MCF 10A (cell line): ENCODE results near the gene ARF1. TPM values are rescaled to one million over a fixed set of nuclear protein-coding genes. Genes with fewer than 3 reads are reported as not detected.
A peak's percentile ranks its signal among the peaks of the same experiment; 100 is the strongest.
"Not testable (repeated sequence)": the region's sequence is repeated elsewhere in the genome, so short reads cannot be mapped to it uniquely, and the experiment has no call there.

Experiments used
- BruUV-seq: library from RNA; stranded (reverse); fragments of 400-500 nt; replicated peaks from 2 replicates; lab custom pipeline; 2021; lab: Mats Ljungman, UMichigan
- CTCF ChIA-PET: fragments of 300-600 bp; sonication (Branson Sonifier 250); formaldehyde crosslinking; extraction: SDS; loops from one replicate; lab custom pipeline; 2021; ENCODE audit warnings: antibody characterized with exemption, inconsistent platforms; lab: Yijun Ruan, JAX
- POLR2A ChIA-PET: fragments of 300-600, 350-650 bp; sonication (Branson Sonifier 250); formaldehyde crosslinking; extraction: SDS; loops from one replicate; lab custom pipeline; 2020; ENCODE audit warnings: antibody characterized with exemption, inconsistent platforms; lab: Yijun Ruan, JAX
- DNase-seq: peaks from one replicate; pipeline ENCODE4 v3.0.0-alpha.2; 2018; ENCODE audit not compliant: unreplicated experiment
- H3K27ac Mint-ChIP-seq: one replicate; pipeline ENCODE4 v1.8.0; 2022; ENCODE audit warnings: mild to moderate bottlenecking, low read depth, mixed read lengths; ENCODE audit not compliant: unreplicated experiment
- H3K27me3 Mint-ChIP-seq: one replicate; pipeline ENCODE4 v1.8.0; 2022; ENCODE audit warnings: mixed read lengths; ENCODE audit not compliant: insufficient read depth, unreplicated experiment
- H3K36me3 Mint-ChIP-seq: one replicate; pipeline ENCODE4 v1.8.0; 2022; ENCODE audit warnings: mild to moderate bottlenecking, moderate library complexity, mixed read lengths; ENCODE audit not compliant: insufficient read depth, unreplicated experiment
- H3K4me1 Mint-ChIP-seq: one replicate; pipeline ENCODE4 v1.8.0; 2022; ENCODE audit warnings: mixed read lengths; ENCODE audit not compliant: insufficient read depth, unreplicated experiment
- H3K4me3 Mint-ChIP-seq: one replicate; pipeline ENCODE4 v1.8.0; 2022; ENCODE audit warnings: mild to moderate bottlenecking, moderate library complexity, mixed read lengths; ENCODE audit not compliant: unreplicated experiment
- H3K9me3 Mint-ChIP-seq: one replicate; pipeline ENCODE4 v1.8.0; 2022; ENCODE audit warnings: mixed read lengths; ENCODE audit not compliant: unreplicated experiment
- intact Hi-C: fragments of 100-400 bp; cut with micrococcal nuclease; formaldehyde crosslinking; loops from 2 replicates; pipeline ENCODE4 v1.14.1; 2022
- total RNA-seq: library from RNA; stranded (reverse); gene quantifications from 2 replicates; pipeline ENCODE4 v1.2.3, GENCODE V29; 2022
- TF ChIP-seq, protein P1 (sequence below): fragments of 200-600 bp; IDR thresholded peaks from one replicate; pipeline ENCODE4 v1.8.0; 2022; ENCODE audit warnings: antibody characterized with exemption, mild to moderate bottlenecking; ENCODE audit not compliant: unreplicated experiment

ARF1 gene
- total RNA-seq, 1 experiment from 2014 or later: 870 TPM

DNA sequence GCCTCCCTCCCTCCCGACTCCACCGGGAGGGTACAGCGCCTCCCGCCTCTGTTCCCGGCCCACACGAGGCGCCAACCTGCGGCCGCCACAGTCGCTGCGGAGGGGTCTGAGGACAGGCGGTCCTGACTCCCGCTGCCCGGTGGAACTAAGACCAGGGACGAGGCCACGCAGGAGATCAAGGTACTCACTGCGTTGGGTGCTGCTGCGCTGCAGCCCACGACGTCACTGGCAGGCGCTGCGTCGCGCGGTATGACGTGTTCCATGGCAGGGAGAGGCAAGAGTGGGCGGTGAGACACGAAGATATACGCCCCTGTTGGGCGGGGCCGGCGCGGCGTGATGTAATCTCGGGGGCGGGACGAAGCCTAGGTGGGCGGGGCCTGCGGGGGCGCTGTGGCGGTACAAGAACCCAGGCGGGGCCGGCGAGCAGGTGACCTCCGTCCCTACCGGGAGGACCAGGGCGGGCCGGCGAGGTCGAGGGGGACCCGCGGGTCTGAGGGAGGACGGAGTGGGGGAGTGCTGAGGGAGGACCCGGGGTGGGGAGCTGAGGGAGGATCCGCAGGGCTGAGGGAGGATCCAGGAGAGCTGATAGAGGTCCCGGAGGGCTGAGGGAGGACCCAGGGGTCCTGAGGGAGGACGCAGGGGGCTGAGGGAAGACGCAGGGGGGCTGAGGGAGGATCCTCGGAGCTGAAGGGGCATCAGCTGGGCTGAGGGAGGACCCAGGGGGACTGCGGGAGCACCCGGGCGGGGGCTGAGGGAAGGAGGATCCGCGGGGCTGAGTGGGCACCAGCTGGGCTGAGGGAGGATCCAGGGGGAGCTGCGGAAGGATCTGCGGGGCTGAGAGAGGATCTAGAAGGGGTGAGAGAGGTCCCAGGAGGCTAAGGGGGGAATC is 26.8 kb downstream of the ARF1 start, which contains the start of gene MRPL55:
Gene MRPL55, minus strand, starts transcription at position 227 of the 889 bp plus-strand sequence. CDS start 1,039 bp downstream, outside the sequence.
- peak; percentile 99 for DNase-seq
- H3K36me3 Mint-ChIP-seq: peaks cover 21% of the 10 kb centered on the region
- intact Hi-C loops: loop anchor here (1.0 to 10.0 kb wide), 3 partner anchors 31 to 625 kb away; partner anchors contain the start of gene GUK1
- TF ChIP-seq, protein P1, sequence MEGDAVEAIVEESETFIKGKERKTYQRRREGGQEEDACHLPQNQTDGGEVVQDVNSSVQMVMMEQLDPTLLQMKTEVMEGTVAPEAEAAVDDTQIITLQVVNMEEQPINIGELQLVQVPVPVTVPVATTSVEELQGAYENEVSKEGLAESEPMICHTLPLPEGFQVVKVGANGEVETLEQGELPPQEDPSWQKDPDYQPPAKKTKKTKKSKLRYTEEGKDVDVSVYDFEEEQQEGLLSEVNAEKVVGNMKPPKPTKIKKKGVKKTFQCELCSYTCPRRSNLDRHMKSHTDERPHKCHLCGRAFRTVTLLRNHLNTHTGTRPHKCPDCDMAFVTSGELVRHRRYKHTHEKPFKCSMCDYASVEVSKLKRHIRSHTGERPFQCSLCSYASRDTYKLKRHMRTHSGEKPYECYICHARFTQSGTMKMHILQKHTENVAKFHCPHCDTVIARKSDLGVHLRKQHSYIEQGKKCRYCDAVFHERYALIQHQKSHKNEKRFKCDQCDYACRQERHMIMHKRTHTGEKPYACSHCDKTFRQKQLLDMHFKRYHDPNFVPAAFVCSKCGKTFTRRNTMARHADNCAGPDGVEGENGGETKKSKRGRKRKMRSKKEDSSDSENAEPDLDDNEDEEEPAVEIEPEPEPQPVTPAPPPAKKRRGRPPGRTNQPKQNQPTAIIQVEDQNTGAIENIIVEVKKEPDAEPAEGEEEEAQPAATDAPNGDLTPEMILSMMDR: no peak
- no peaks in the 10 kb centered on the region for H3K9me3 Mint-ChIP-seq
- POLR2A ChIA-PET: interaction anchor here (0.5 to 10.8 kb wide), 29 partner anchors 11 to 1507 kb away, joined by 3 to 128 read pairs (median 5); partner anchors contain the start of genes ARF1, GUK1, IBA57 and JMJD4
- H3K4me3 Mint-ChIP-seq: peak within 1 kb of the TSS; percentile 95
- no peaks in the 10 kb centered on the region for H3K27me3 Mint-ChIP-seq
- H3K27ac Mint-ChIP-seq: peak within 1 kb of the TSS; percentile 92
- peaks cover 12% of the 10 kb centered on the region for H3K4me1 Mint-ChIP-seq
- CTCF ChIA-PET: interaction anchor here (0.5 to 3.9 kb wide), 18 partner anchors 10 to 1442 kb away, joined by 3 to 26 read pairs (median 5); partner anchors contain the start of gene IBA57
- no TSS peak for BruUV-seq

DNA sequence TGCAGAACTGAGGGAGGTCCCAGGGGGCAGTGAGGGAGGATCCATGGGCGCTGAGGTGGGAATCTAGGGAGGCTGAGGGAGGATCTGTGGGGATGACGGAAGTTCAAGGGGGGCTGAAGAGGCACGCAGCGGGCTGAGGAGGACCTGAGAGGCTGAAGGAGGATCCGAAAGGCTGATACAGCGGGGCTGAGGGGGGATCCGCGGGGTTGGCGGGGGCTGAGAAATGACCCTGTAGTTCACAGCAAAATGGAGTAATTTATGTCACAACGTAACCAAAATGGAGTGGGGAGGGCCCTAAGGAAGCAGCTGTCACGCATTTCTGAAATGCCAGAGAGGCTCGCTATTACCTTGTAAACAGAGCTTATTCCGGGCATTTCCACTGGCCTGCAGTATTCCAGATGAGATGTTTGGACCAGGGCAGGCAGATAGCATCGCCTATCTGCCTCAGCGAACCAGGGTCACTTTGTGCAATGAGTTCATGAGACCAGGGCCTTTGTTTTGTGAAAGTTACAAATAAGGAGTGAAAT is 27.5 kb downstream of the ARF1 start:
- peak overlapping the region; percentile 95 for H3K4me3 Mint-ChIP-seq
- TF ChIP-seq, protein P1: no peak
- peaks cover 8% of the 10 kb centered on the region for H3K4me1 Mint-ChIP-seq
- no peak for DNase-seq
- no peaks in the 10 kb centered on the region for H3K9me3 Mint-ChIP-seq
- no TSS peak for BruUV-seq
- CTCF ChIA-PET: interaction anchor here (0.5 to 3.9 kb wide), 16 partner anchors 9 to 1441 kb away, joined by 3 to 26 read pairs (median 6); partner anchors contain the start of gene IBA57
- peak overlapping the region; percentile 92 for H3K27ac Mint-ChIP-seq
- peaks cover 19% of the 10 kb centered on the region for H3K36me3 Mint-ChIP-seq
- intact Hi-C loops: loop anchor here (1.0 to 10.0 kb wide), 3 partner anchors 30 to 625 kb away; partner anchors contain the start of gene GUK1
- no peaks in the 10 kb centered on the region for H3K27me3 Mint-ChIP-seq
- POLR2A ChIA-PET: interaction anchor here (0.5 to 10.8 kb wide), 20 partner anchors 11 to 1508 kb away, joined by 3 to 128 read pairs (median 6); partner anchors contain the start of genes ARF1, GUK1 and IBA57

DNA sequence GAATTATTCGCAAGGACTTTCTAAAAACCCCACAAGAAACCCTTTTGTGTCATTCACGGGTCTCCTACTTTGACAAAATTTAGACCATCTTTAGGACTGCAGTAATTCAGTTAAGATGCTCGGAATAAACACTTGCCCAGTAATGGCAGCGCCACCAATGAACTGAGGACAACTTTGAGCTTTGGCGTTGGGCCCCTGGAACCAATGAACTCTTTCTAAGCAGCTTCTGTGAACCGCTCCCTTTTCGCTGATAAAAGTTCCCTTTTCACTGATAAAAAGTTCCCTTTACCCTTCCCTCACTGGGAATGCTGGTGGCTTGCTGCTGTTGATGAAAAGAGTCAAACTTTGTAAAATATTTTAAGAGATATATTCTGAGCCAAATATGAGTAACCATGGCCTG is 28.0 kb downstream of the ARF1 start:
- intact Hi-C loops: no loop called here
- H3K36me3 Mint-ChIP-seq: peaks cover 15% of the 10 kb centered on the region
- BruUV-seq: TSS peak; percentile 36
- no peak for DNase-seq
- CTCF ChIA-PET: interaction anchor here (0.9 to 3.9 kb wide), 8 partner anchors 9 to 112 kb away, joined by 4 to 26 read pairs (median 8); partner anchors contain the start of gene IBA57
- H3K4me3 Mint-ChIP-seq: peak overlapping the region; percentile 95
- H3K27ac Mint-ChIP-seq: no peak overlapping the region
- POLR2A ChIA-PET: interaction anchor here (0.7 to 10.8 kb wide), 12 partner anchors 11 to 371 kb away, joined by 3 to 128 read pairs (median 20); partner anchors contain the start of genes ARF1, GUK1 and IBA57
- H3K4me1 Mint-ChIP-seq: peaks cover 8% of the 10 kb centered on the region
- H3K27me3 Mint-ChIP-seq: no peaks in the 10 kb centered on the region
- H3K9me3 Mint-ChIP-seq: no peaks in the 10 kb centered on the region
- TF ChIP-seq, protein P1: no peak

DNA sequence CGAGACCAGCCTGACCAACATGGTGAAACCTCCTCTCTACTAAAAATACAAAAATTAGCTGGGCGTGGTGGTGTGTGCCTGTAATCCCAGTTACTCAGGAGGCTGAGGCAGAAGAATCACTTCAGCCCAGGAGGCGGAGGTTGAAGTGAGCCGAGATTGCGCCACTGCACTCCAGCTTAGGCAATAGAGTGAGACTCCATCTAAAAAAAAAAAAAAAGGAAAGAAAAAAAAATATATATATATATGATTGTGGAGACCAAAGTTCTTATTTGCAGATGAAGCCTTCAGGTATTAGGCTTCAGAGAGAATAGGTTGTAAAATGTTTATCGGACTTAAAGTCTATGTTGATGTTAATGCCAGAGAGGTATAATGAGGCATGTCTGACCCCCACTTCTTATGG is 28.8 kb downstream of the ARF1 start:
- H3K27me3 Mint-ChIP-seq, H3K36me3 Mint-ChIP-seq, H3K4me1 Mint-ChIP-seq, intact Hi-C loops, BruUV-seq, H3K9me3 Mint-ChIP-seq, H3K27ac Mint-ChIP-seq, DNase-seq, H3K4me3 Mint-ChIP-seq: not testable (repeated sequence)
- ChIA-PET CTCF (interaction anchor here (0.7 to 3.9 kb wide), 7 partner anchors 15 to 390 kb away, joined by 3 to 24 read pairs (median 7); partner anchors contain the start of gene IBA57), POLR2A (interaction anchor here (0.7 to 10.8 kb wide), 5 partner anchors 10 to 213 kb away, joined by 3 to 128 read pairs (median 42); partner anchors contain the start of genes ARF1, GUK1 and IBA57)
